Measurements from ENCODE around the gene FBXW8.

The FBXW8 gene

GRCh38 chr12:116968986-116969385 is 58.2 kb downstream of the FBXW8 start:
- Mint-ChIP-seq H3K36me3 (ENCODE audit: low read depth) (peaks cover 74% of the 10 kb centered on the region), H3K27ac (peak overlapping the region; percentile 56), H3K27me3 (ENCODE audit: low read depth, poor library complexity) (peaks cover 4% of the 10 kb centered on the region), H3K9me3 (no peaks in the 10 kb centered on the region), H3K4me3 (no peak overlapping the region), H3K4me1 (no peaks in the 10 kb centered on the region)
- no peak for DNase-seq
- no peak for TF ChIP-seq CTCF (IDR thresholded peaks at IDR 0.05)

- Mint-ChIP-seq H3K4me1 (no peaks in the 10 kb centered on the region), H3K27ac (peak overlapping the region; percentile 4), H3K36me3 (ENCODE audit: low read depth) (peaks cover 74% of the 10 kb centered on the region), H3K27me3 (ENCODE audit: low read depth, poor library complexity) (peaks cover 1% of the 10 kb centered on the region), H3K4me3 (no peak overlapping the region), H3K9me3 (no peaks in the 10 kb centered on the region)
- TF ChIP-seq CTCF (IDR thresholded peaks at IDR 0.05) = no peak
- DNase-seq = no peak
These were observed 59.1 kb downstream of the FBXW8 start for GRCh38 chr12:116969615-116970585.

GRCh38 chr12:116971222-116971621 is 60.5 kb downstream of the FBXW8 start:
- Mint-ChIP-seq H3K9me3 (no peaks in the 10 kb centered on the region), H3K4me1 (no peaks in the 10 kb centered on the region), H3K4me3 (no peak overlapping the region), H3K27me3 (ENCODE audit: low read depth, poor library complexity) (no peaks in the 10 kb centered on the region), H3K36me3 (ENCODE audit: low read depth) (peaks cover 75% of the 10 kb centered on the region), H3K27ac (no peak overlapping the region)
- no peak for DNase-seq
- no peak for TF ChIP-seq CTCF (IDR thresholded peaks at IDR 0.05)

- Mint-ChIP-seq H3K4me3 (no peak overlapping the region), H3K27me3 (ENCODE audit: low read depth, poor library complexity) (no peaks in the 10 kb centered on the region), H3K4me1 (peaks cover 27% of the 10 kb centered on the region), H3K9me3 (no peaks in the 10 kb centered on the region), H3K27ac (no peak overlapping the region), H3K36me3 (ENCODE audit: low read depth) (peaks cover 35% of the 10 kb centered on the region)
- no peak for DNase-seq
- TF ChIP-seq CTCF (IDR thresholded peaks at IDR 0.05) = no peak
These were observed 65.1 kb downstream of the FBXW8 start for GRCh38 chr12:116975779-116976393.

- no peaks in the 10 kb centered on the region for H3K9me3 Mint-ChIP-seq
- no peak for DNase-seq
- H3K4me1 Mint-ChIP-seq = peaks cover 27% of the 10 kb centered on the region
- no peaks in the 10 kb centered on the region for H3K27me3 Mint-ChIP-seq (ENCODE audit: low read depth, poor library complexity)
- TF ChIP-seq CTCF (IDR thresholded peaks at IDR 0.05) = no peak
- peaks cover 33% of the 10 kb centered on the region for H3K36me3 Mint-ChIP-seq (ENCODE audit: low read depth)
- H3K27ac Mint-ChIP-seq = peak overlapping the region; percentile 53
- no peak overlapping the region for H3K4me3 Mint-ChIP-seq
These were observed 67.0 kb downstream of the FBXW8 start for GRCh38 chr12:116977465-116978380.

Measured in nephron progenitor cell (in vitro differentiated cells).